G401.6 (cell line): ENCODE data around the gene CMIP.
"Not testable (repeated sequence)": the region's sequence is repeated elsewhere in the genome, so short reads cannot be mapped to it uniquely, and the experiment has no call there.

ENCODE experiments used
- FAIRE-seq: peaks from 2 replicates; lab custom pipeline; 2012; peaks lifted over from hg19 to GRCh38; lab: Jason Lieb, UNC

CMIP gene

DNA sequence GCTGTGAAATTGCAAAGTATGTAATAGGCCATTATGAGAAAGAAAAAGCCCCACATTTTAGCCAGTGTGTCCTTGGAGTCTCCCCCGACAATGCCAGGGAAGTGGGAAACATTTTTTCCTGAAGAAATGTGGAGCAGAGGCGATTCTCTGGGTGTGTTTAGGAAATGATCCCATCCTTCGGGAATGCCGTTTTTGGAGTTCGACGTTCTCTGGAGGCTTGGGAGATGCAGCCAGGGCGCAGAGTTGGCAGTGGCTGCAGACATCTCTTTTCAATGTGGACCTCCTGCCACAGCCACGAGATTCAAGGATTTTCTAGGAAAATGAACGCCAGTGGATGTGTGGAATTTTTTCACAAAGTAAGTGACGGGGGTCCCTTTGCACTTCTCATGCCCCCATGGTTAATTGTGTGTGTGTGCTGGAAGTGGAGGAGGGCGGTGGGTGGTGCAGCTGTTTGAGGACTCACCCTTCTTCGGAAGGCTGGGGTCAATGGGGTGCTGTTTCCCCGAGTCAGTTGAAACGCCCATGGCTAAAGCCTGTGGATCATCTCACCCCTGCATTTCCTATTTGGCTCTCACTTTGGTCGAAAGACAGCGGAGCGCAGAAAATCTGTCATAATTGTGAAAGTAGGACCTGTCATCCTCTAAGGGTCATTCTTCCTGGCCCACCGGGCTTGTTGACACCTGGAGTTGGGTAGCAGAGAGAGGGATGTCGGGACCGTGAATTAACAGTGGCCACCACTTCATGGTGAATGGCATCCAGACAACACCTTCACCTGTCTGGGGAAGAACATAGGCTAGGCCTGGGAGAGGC is 73.2 kb downstream of the CMIP start:
- FAIRE-seq = no peak

DNA sequence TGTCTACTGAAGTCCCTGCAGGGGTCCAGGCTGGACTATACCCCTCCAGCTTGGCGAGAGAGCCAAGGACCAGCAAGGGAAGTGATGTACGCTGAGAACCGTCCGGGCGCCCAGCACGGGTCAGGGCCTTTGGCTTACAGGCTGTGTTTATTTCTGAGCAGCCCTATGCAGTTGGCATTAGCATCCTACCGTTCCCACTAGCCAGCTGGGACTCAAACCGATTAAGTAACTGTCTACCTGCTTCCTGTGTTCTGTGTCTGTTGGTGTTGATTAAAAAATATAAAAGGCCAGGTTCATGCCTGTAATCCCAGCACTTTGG is 73.8 kb downstream of the CMIP start:
- FAIRE-seq = no peak

DNA sequence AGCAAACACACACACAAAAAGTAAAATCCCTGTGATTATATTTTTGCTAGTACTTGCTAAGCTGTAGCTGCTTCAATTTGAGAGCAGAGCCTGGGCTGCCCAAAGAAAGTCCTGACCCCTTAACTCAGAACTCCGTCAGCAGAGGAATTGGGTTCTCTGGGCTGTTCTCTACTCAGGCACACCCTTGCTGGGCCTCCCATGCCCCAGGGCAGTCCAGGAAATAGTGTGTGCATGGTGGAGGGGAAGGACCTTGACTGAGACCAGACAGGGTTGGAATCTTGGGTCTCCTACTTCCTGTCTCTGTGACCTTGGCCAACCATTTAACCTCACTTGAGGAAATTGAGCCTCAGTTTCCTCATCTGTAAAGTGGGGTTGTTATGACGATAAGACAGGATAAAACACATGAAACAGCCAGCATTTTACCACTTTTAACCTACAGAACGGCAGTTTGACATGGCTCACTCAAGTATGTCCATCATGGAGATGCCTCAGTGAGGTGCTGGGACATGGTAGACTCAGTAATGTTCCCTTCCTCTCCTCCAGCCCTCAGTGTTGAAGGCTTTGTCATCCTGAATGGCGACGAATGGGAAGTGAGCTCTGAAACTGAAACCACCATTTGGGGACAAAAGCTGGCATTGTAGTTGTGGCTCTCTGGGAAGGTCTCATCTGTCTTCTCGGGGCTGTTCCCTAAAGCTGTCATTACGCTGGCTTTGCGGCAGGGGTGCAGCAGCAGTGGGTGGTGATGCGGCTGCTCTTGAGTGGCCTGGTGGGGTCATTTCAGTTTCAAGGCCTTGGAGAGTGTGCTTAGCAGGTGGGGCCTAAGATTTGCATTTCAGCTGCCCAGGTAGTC is 74.9 kb downstream of the CMIP start:
- no peak for FAIRE-seq

DNA sequence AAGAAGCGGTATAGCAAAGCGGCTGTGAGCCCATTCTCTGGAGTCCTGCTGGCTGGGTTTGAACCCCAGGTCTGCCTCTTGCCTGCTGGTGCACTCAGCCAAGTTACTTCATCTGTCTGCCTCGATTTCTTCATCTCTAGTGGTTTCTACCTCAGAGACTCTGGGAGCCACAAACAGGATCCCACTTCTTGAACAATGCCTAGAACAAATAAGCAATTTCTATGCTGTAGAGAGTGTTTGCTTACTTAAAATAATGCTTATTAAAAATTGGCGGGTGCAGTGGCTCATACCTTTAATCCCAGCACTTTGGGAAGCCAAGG is 75.5 kb downstream of the CMIP start:
- no peak for FAIRE-seq

DNA sequence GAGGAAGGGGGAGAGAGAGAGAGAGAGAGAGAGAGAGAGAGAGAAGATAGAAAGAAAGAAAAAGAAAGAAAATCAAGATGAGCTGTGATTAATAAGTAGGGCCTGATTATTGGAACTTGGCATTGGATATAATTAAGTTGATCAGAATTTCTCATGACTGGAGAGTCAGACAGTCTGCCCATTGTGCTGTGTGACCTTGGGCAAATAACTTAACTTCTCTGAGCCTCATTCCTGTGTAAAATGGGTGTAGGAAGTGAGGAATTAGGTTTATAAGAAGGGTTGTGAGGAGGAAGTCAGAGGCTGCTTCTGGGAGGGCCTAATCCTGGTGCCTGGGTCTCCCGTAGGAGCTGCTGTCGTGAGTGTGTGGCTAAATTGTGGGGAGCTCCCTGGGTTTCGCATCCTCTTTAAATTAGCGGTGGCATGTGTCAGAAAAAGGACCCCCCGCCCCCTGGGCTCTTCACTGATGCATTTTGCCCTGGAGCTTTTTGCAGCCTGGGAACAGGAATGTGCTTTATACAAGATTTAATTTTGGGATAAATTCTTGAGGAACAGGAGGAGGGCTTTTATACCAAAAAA is 76.0 kb downstream of the CMIP start:
- no peak for FAIRE-seq

DNA sequence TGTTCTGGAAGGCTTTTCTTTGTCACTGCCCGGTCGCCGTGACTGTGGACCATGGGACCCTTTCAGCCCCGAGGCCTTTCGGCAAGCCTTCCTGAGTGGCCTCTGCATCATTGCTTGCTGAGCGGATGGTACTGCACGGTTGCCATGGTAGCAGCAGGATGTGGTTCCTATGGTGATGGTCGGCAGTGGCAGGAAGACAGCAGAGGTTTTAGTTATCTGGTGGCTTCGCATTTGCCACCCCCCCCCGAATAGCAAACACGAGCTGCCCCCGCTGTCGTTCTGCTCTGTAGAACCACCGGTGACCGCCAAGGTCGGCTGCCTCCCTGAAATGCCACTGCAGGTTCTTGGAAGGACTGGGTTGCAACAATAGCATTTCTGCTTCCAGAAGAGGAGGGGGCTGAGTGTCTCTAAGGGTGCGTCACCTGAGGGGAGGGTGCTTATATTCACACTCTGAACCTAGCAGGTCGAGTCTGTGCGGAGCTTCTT is 76.6 kb downstream of the CMIP start:
- FAIRE-seq = no peak

DNA sequence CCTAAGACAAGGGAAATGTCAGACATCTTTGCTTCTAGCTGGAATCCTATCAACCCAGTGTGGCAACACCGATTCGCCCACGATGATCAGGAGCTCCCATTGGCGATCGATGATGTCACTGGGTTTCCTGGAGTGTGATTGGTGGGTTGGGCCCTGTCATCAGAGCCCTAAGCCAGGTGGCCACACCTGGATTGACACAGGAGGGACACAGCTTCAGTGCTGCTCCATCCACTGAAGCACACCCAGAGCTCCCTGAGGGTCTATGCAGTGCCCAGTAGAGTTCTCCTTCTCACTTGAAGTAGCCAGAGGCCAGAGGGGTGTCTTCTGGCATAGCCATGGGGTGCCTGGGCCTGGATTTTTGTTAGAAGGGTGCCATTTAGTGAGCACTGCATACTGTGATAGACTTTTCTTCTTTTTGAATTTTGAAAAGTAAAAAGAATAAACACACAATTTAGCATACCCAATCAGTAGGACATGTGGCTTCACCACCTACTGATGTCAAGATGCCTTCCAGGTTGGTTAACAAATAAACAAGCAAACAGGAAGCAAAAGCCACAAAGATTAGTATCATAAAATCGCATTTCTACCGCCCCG is 77.6 kb downstream of the CMIP start:
- no peak for FAIRE-seq

DNA sequence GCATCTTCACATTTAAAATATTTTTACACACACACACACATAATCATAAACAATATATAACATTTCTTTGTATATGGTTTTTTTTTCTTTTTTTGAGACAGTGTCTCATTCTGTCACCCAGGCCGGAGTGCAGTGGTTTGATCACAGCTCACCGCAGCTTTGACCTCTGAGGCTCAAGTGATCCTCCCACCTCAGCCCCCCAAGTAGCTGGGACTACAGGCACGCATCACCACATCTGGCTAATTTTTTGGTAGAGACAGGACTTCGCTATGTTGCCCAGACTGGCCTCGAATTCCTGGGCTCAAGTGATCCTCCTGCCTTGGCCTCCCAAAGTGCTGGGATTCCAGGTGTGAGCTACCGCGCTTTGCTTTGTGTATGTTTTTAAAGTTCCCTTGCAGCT is 78.2 kb downstream of the CMIP start:
- FAIRE-seq = not testable (repeated sequence)

DNA sequence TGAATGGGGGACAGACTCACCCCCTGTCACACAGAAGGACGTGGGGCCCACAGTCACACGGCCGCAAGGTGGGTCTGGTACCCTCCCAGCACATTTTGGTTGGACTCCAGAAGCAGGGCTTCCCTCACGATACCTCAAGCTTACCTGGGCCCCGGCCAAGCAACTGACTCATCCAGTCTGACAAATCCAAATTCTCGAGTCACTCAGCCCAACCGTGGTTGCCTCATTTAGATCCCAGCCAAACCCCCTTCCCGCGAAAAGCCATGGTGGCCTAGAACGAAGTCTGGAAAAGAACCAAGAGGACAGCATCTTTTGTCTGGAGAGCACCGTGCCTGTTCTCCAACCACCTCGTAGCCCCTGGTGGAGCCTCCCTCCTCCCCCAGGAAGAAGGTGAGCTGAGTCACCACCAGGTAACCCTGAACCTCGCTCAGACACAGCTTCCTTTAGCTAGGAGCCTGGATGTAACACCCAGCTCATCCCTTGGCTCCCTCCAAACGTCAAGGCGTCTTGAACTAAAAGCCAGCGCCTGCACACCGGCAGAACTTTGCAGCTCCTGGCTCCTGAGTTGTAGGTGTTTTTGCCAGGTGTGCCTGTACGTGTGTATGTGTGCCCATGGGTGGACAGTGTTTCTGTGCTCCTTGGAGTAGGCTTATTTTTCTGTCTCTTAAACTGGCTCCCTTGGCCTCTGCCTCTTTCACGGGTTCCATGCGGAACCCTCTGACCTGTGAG is 78.9 kb downstream of the CMIP start:
- no peak for FAIRE-seq

DNA sequence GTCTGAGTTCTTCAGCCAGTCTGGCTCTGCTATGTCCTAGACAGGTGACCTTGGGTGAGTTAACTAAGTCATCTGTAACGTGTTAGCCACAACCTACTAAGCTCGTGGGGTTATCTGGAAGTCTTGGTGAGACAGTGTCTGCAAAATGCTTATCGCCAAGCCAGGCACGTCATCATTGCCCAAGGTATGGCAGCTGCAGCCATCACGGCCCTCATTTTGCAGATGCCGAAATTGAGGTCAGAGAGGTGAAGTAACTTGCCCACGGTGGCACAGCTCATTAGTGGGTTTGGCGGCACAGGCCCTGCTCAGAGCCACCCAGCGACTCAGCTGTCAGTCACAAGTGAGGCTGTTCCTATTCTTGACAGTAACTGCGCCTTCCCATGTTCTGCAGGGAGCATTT is 79.8 kb downstream of the CMIP start:
- FAIRE-seq = no peak

DNA sequence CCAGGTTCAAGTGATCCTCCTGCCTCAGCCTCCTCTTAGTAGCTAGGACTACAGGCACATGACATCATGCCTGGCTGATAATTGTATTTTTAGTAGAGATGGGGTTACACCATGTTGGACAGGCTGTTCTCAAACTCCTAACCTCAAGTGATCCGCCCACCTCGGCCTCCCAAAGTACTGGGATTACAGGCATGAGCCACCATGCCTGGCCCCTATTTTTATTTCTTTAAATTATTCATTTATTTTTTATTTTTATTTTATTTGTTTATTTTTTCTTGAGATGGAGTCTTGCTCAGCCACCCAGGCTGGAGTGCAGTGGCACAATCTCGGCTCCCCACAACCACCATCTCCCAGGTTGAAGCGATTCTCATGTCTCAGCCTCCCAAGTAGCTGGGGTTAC is 80.3 kb downstream of the CMIP start:
- FAIRE-seq = not testable (repeated sequence)

DNA sequence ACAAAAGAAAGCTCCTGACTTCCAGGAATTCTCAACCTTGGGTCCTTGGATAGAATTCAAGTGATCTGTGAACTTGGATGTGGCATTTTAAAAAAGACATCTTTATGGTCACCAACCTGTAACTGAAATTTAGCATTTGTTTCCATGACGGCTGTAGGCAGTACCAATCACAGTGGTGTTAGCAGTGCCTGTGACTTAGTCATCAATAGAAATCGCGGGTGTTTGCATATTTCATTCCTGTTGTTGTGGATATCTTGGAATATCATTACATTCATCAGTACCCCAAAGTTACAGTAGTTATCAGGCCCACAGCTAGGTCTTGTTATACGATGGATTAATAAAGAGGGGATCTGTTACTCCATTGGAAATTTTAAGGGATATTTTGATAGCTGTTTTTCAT is 81.6 kb downstream of the CMIP start:
- no peak for FAIRE-seq

DNA sequence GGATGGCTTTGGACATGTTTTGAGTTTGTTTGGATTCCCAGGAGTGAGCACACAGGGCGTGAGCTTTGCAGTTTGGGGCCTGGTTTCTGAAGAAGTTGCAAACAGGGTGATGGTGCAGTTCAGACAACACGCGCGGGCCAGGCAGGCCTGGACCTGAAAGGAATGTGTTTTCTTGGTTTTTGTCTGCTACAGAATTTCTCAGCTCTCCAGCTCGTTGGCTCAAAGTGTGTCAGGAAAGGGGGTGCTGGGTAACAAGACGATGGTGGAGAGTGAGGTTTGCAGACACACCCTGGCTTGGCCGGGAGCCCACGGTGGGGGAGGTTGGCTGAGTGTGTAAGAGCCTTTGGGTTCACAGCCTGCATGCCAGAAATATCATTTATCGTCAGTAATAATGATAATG is 82.3 kb downstream of the CMIP start:
- FAIRE-seq = no peak

DNA sequence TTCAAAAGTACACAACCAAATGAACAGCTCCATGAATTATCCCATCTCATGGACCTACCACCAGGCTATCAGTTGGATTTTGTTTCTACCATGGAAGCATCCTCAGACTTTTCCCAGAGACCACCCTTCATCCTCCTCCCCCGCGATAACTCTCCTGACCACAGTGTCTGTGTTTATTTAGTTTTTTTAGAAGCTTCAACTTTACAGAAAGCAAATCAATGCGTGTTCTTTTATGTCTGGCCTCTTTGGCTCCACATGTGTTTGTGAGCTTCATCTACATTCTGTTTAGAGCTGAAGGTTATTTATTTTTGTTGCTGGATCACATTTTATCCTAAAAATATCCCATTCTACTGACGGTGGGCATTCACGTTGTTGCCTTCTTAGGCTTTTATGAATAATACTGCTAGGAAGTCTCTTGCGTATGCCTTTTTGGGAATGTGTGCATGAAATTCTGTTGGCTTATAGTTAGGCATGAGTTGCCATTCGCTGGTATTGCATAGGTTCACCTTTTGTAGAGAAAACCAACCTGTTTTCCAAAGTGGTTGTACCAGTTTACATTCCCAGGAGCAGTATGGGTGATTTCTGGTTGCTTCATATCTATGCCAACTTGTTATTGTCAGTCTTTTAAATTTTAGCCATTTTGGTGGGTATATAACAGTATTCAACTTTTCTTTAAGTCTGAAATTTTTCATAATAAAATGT is 83.0 kb downstream of the CMIP start:
- FAIRE-seq = no peak

DNA sequence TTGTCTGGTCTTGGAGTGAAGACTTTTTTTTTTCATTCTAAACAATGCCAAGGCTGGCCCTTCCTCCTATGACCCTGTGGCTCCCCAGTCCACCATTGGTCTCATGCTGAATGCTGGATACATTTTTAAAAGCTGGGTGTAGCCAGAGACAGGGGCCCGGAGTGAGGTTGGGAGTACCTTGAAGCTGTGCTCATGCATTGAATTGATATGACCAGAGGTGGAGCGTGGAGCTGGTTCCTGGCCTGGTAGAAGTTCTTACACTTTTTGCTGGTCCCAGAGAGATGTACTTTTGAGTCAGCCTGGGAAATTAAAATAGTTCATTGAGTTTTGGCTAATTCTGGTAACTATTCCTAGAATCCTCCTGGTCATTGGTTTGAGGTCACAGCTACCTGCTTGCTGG is 83.6 kb downstream of the CMIP start:
- FAIRE-seq = no peak

DNA sequence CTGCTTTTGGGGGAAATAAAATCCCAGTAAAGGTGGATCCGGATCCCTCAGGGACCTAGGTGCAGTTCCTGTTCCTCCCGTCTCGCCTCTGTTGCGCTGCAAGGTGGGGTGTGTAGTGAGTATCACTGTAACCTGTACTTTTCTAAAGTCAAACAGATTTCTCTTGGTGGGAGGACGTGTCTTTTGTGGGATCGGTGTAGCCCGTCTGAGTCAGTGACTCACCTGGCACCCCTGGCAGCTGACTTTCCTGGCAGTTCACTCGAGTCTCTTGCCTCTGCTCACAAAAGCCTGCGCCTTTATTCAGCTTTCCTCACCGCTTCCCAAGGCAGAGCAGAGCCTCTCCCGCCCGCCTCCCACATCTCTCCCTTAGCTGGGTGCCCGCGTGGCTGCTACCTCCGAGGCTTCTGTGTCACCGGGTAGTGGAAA is 85.7 kb downstream of the CMIP start:
- no peak for FAIRE-seq

DNA sequence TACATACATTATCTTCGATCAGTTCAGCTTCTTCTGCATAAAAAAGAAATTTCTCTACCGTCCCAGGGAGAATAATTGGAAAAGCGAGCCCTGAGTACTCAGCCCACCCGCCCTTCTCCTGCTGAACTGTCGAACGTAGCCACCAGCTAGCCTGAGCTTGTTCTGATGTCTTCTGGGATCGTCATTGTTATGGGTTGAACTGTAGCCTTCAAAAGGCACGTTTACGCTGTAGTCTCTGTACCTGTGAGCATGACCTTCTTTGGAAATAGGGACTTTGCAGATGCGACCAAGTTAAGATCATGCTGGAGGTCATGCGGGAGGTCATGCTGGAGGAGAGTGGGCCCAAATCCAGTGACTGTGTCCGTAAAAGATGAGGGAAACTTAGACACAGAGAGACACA is 86.2 kb downstream of the CMIP start:
- FAIRE-seq = no peak

DNA sequence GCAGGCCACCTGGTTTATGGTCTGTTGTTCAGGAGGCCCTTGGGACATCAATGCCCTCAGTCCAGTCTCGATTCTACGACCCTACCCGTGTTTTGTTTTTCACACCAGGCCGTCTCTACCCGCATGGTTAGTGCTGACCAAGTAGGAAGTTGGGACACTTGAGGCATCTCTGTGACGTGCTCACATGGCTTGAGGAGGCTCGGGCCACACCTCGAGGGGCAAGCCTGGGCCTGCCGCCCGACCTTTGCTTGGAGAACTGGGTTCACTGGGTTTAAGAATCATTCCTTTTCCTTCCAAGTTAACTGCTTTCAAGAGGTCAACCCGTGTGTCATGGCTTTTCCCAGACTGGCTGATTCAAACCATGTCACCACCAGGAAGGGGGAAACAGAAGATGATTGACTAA is 86.8 kb downstream of the CMIP start:
- FAIRE-seq = no peak

DNA sequence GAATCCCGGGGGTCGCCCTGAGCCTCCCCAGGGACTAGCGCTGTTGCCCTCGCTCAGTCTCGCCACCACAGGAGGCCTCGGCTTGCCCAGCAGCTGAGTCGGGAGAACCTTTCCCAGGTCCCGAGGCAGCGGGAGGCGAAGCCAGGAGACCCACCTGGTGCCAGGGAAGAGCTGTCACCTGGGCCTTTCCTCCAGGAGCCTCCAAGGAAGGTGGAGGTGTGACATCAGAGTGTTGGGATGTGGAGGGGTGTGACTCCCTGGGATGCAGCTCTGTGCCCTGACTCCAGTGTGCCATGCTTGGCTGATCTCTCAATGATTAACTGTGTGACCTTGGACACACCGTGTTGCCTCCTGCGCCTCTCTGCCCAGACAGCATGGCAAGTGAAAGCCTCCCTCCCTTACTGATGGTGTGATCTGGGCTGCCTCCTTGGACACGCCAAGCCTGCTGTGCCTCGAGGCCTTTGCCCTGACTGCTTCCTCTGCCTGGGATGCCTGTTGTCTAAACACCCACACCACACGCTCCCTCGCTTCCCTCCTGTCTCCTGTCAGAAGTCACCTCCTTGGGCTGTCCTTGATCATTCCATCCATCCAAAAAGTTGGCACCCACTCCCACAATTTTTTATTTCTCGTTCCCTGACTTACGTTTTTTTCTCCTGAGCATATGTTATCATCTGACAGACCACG is 88.0 kb downstream of the CMIP start:
- FAIRE-seq = no peak

DNA sequence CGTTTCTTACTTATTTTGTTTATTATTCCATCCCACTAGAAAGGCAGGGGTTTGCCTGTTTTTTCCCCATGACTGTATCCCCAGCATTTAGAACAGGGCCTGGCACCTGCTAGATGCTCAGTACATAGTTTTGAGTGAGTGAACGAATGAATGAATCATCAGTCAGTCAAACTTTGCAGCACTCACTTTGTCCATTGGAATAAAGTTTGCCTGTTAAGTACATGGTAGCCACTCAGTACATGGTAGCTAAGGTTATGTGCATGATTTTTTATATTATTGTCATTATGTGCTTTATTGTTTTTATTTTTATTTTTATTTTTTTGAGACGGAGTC is 88.5 kb downstream of the CMIP start:
- no peak for FAIRE-seq

DNA sequence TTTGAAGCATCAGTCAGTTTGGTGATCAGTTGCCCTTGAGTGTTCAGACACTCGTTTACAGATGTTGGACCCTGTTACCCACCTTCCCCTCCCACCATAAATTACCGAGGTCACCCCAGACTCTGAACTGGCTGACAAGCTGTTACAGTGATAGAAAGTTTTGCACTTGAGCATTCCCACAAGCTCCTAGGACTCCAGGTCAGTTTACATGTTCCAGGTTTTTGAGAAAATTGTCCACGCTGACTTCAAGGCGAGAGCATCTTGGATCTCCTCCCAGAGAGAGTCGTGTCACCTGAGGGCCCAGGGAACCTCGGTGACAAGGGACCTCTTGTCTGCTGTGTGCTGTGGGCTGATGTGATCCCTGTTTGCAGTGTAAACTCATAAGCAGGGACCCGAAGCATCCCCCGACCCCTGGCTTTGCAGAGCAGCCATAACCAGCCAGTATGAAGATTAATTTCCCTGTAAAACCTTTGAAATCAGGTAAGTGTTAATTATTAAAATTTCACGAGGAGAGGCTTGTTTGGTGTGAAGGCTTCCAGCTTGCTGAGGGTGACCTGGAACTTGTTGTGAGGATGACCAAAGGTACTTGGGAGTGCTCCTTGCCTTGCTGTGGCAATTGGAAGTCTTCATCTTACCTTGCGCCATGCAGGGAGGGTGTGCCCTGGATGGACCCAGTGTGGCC is 91.2 kb downstream of the CMIP start:
- no peak for FAIRE-seq
